DOHH2 (cell line): ENCODE data around the gene TMEM132A.

Experiments
- H3F3A ChIP-seq: fragments of 200-600 bp; sonication (generic), shearing (Covaris generic); 2 replicates; pipeline ENCODE4 v1.6.0; 2016; ENCODE audit warnings: antibody characterized with exemption, mild to moderate bottlenecking; ENCODE audit not compliant: control insufficient read depth, insufficient read depth
- H3K27ac ChIP-seq: fragments of 200-600 bp; sonication (generic); 2 replicates; pipeline ENCODE4 v1.5.1; 2014; ENCODE audit warnings: low read depth, mild to moderate bottlenecking, low read length, moderate library complexity
- H3K27me3 ChIP-seq: fragments of 200-600 bp; sonication (generic); 2 replicates; pipeline ENCODE4 v1.6.1; 2014; ENCODE audit warnings: mild to moderate bottlenecking, low read length, mixed read lengths; ENCODE audit not compliant: control insufficient read depth
- H3K36me3 ChIP-seq: fragments of 200-600 bp; sonication (generic); 2 replicates; pipeline ENCODE4 v1.6.1; 2014; ENCODE audit warnings: mild to moderate bottlenecking, low read length, moderate library complexity, mixed read lengths; ENCODE audit not compliant: control insufficient read depth
- H3K4me1 ChIP-seq: fragments of 200-600 bp; sonication (generic); 2 replicates; pipeline ENCODE4 v1.6.1; 2014; ENCODE audit warnings: mild to moderate bottlenecking, low read length, mixed read lengths; ENCODE audit not compliant: control insufficient read depth
- H3K4me2 ChIP-seq: fragments of 200-600 bp; sonication (generic); 2 replicates; pipeline ENCODE4 v1.6.0; 2014; ENCODE audit warnings: mild to moderate bottlenecking, low read length, moderate library complexity
- H3K4me3 ChIP-seq: fragments of 200-600 bp; sonication (generic); 2 replicates; pipeline ENCODE4 v1.5.1; 2014; ENCODE audit warnings: mild to moderate bottlenecking, low read length, mixed read lengths
- H3K79me2 ChIP-seq: fragments of 200-600 bp; sonication (generic); 2 replicates; pipeline ENCODE4 v1.6.1; 2014; ENCODE audit warnings: mild to moderate bottlenecking, low read length, mixed read lengths; ENCODE audit not compliant: control insufficient read depth
- H3K9me2 ChIP-seq: fragments of 200-600 bp; sonication (generic); replicated peaks from 2 replicates; pipeline ENCODE4 v1.6.1; 2014; ENCODE audit warnings: mild to moderate bottlenecking, low read length, mixed read lengths; ENCODE audit not compliant: control insufficient read depth
- H3K9me3 ChIP-seq: fragments of 200-600 bp; sonication (generic); 2 replicates; pipeline ENCODE4 v1.6.1; 2014; ENCODE audit warnings: antibody characterized with exemption, low read length, mixed read lengths; ENCODE audit not compliant: control insufficient read depth, insufficient read depth
- H4K20me1 ChIP-seq: fragments of 200-600 bp; sonication (generic); 2 replicates; pipeline ENCODE4 v1.6.0; 2014; ENCODE audit warnings: low read depth, mild to moderate bottlenecking, antibody characterized with exemption, low read length, moderate library complexity; ENCODE audit not compliant: control insufficient read depth, insufficient read depth
- CTCF ChIP-seq: fragments of 200-600 bp; sonication (generic); IDR thresholded peaks from one replicate; pipeline ENCODE4 v1.5.1; 2014; ENCODE audit warnings: antibody characterized with exemption, mild to moderate bottlenecking, low read depth, low read length; ENCODE audit not compliant: poor library complexity, severe bottlenecking
- EZH2phosphoT487 ChIP-seq: fragments of 200-600 bp; sonication (generic); IDR thresholded peaks from 2 replicates; pipeline ENCODE4 v1.6.1; 2017; ENCODE audit warnings: borderline replicate concordance, mild to moderate bottlenecking, antibody characterized with exemption, low read length, moderate library complexity, mixed read lengths

TMEM132A gene

GRCh38 chr11:60900673-60901404 is 23.4 kb upstream of the TMEM132A start:
- Histone ChIP-seq H3K9me2 (no peaks in the 10 kb centered on the region), H3K27ac (no peak overlapping the region), H3K79me2 (peaks cover 46% of the 10 kb centered on the region), H4K20me1 (peaks cover 11% of the 10 kb centered on the region), H3K27me3 (no peaks in the 10 kb centered on the region), H3K4me3 (no peak overlapping the region), H3K4me2 (no peak overlapping the region), H3F3A (peaks cover 18% of the 10 kb centered on the region), H3K4me1 (peaks cover 17% of the 10 kb centered on the region), H3K36me3 (peaks cover 100% of the 10 kb centered on the region), H3K9me3 (no peaks in the 10 kb centered on the region)
- TF ChIP-seq CTCF (no peak), EZH2phosphoT487 (no peak)

GRCh38 chr11:60902625-60903024 is 21.6 kb upstream of the TMEM132A start:
- peaks cover 26% of the 10 kb centered on the region for H3K4me1 ChIP-seq
- no peaks in the 10 kb centered on the region for H3K27me3 ChIP-seq
- no peak overlapping the region for H3K4me2 ChIP-seq
- H3K79me2 ChIP-seq = peaks cover 51% of the 10 kb centered on the region
- H3F3A ChIP-seq = peaks cover 18% of the 10 kb centered on the region
- no peak overlapping the region for H3K27ac ChIP-seq
- no peak overlapping the region for H3K4me3 ChIP-seq
- H3K9me3 ChIP-seq = no peaks in the 10 kb centered on the region
- peaks cover 87% of the 10 kb centered on the region for H3K36me3 ChIP-seq
- H3K9me2 ChIP-seq = no peaks in the 10 kb centered on the region
- peaks cover 11% of the 10 kb centered on the region for H4K20me1 ChIP-seq
- TF ChIP-seq CTCF = no peak
- TF ChIP-seq EZH2phosphoT487 = no peak

GRCh38 chr11:60905047-60905446 is 19.2 kb upstream of the TMEM132A start:
- H3K9me3 ChIP-seq = peaks cover 5% of the 10 kb centered on the region
- peak overlapping the region; percentile 89 for H3K27ac ChIP-seq
- peak overlapping the region; percentile 86 for H3K4me3 ChIP-seq
- no peak for TF ChIP-seq EZH2phosphoT487
- TF ChIP-seq CTCF = no peak
- peaks cover 13% of the 10 kb centered on the region for H3F3A ChIP-seq
- no peaks in the 10 kb centered on the region for H3K9me2 ChIP-seq
- H3K4me2 ChIP-seq = peak overlapping the region; percentile 91
- peaks cover 11% of the 10 kb centered on the region for H4K20me1 ChIP-seq
- peaks cover 62% of the 10 kb centered on the region for H3K36me3 ChIP-seq
- no peaks in the 10 kb centered on the region for H3K27me3 ChIP-seq
- H3K79me2 ChIP-seq = peaks cover 42% of the 10 kb centered on the region
- H3K4me1 ChIP-seq = peaks cover 29% of the 10 kb centered on the region
